Measurements from ENCODE around the gene PITPNB.

DNA sequence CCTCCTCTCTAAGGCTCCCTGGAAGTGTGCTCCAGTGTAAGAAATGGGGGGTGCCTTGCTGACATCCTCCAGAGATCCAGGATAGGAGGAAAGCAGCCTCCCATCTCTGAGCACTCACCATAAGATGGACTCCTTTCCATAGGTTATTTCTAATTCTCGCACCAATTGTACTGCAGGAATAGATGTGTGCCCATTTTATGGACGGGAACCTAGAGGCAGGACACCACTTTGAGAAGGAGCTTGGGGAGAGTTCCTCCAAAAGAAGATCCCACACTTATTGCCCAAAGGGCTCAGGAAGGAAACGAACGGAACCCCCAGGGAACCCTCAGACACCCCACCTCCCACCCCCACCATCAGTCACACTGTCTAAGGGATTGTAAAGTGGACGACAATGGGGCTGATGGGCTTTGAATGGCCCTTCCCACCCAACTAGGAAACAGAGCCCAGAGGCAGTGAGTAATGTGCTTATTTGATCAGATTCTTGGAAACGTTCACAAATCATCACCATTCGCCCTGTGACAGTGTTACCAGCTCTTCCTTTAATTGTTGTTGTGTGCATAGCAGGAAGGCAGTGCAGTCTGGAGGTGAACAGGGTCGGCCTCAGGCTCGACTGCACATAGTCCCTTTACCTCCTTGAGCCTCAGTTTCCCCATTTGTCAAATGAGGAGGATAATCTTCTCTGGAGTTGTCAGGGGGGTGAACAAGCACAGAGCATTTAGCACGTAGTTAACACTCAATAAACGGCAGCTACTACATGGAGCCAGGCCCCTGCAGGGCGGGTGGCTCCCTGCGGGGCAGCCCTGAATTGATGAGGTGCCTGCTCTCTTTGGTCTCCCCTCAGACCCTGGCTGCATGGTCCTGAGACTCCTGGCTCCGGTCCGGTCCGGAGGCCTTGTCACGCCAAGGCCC is 109.1 kb downstream of the PITPNB start:
- TF ChIP-seq, protein P1, sequence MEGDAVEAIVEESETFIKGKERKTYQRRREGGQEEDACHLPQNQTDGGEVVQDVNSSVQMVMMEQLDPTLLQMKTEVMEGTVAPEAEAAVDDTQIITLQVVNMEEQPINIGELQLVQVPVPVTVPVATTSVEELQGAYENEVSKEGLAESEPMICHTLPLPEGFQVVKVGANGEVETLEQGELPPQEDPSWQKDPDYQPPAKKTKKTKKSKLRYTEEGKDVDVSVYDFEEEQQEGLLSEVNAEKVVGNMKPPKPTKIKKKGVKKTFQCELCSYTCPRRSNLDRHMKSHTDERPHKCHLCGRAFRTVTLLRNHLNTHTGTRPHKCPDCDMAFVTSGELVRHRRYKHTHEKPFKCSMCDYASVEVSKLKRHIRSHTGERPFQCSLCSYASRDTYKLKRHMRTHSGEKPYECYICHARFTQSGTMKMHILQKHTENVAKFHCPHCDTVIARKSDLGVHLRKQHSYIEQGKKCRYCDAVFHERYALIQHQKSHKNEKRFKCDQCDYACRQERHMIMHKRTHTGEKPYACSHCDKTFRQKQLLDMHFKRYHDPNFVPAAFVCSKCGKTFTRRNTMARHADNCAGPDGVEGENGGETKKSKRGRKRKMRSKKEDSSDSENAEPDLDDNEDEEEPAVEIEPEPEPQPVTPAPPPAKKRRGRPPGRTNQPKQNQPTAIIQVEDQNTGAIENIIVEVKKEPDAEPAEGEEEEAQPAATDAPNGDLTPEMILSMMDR (IDR thresholded peaks at IDR 0.05): no peak
- TF ChIP-seq POLR2AphosphoS5 (IDR thresholded peaks at IDR 0.05) (no peak), POLR2A (IDR thresholded peaks at IDR 0.05) (no peak)

All from suprapubic skin (tissue), 4 donors.